Nephron (organoid): Measurements from ENCODE around the gene FIGLA.

Experiments
- H3K27ac Mint-ChIP-seq, 3 experiments: 2 replicates each; pipeline ENCODE4 v1.8.0; 2020; ENCODE audit warnings: mixed read lengths in 3 of 3, mild to moderate bottlenecking in 2 of 3, moderate library complexity in 1 of 3
- H3K27me3 Mint-ChIP-seq: 2 replicates; pipeline ENCODE4 v1.8.0; 2021; ENCODE audit warnings: low read depth, mild to moderate bottlenecking, moderate library complexity, mixed read lengths
- H3K36me3 Mint-ChIP-seq: 2 replicates; pipeline ENCODE4 v1.8.0; 2020; ENCODE audit warnings: low read depth, mixed read lengths
- H3K4me1 Mint-ChIP-seq: 2 replicates; pipeline ENCODE4 v1.8.0; 2020; ENCODE audit warnings: mixed read lengths
- H3K4me3 Mint-ChIP-seq, 3 experiments: 2 replicates each; pipeline ENCODE4 v1.8.0; 2020; ENCODE audit warnings: mild to moderate bottlenecking in 3 of 3, mixed read lengths in 3 of 3, moderate library complexity in 2 of 3
- H3K9me3 Mint-ChIP-seq: 2 replicates; pipeline ENCODE4 v1.8.0; 2020; ENCODE audit warnings: mixed read lengths
- TF ChIP-seq, protein P1 (sequence below), 3 experiments: fragments of 200-600 bp; sonication (generic); IDR thresholded peaks; one replicate each; pipeline ENCODE4 v1.5.0; 2021; ENCODE audit warnings: antibody characterized with exemption in 3 of 3; ENCODE audit not compliant: unreplicated experiment in 3 of 3

Gene FIGLA

GRCh38 chr2:70767699-70768589, 22.5 kb downstream of the FIGLA start, which contains the start of gene ADD2:
Gene ADD2 (minus strand): TSS chr2:70768200. CDS start chr2:70706408, 61,792 bp downstream.
- Mint-ChIP-seq H3K9me3 (no peaks in the 10 kb centered on the region), H3K4me3 (peak within 1 kb of the TSS; percentile 85 to 92 (median 89)), H3K27ac (no peak within 1 kb of the TSS), H3K36me3 (no peaks in the 10 kb centered on the region), H3K27me3 (peaks cover 82% of the 10 kb centered on the region), H3K4me1 (peaks cover 11% of the 10 kb centered on the region)
- TF ChIP-seq, protein P1, sequence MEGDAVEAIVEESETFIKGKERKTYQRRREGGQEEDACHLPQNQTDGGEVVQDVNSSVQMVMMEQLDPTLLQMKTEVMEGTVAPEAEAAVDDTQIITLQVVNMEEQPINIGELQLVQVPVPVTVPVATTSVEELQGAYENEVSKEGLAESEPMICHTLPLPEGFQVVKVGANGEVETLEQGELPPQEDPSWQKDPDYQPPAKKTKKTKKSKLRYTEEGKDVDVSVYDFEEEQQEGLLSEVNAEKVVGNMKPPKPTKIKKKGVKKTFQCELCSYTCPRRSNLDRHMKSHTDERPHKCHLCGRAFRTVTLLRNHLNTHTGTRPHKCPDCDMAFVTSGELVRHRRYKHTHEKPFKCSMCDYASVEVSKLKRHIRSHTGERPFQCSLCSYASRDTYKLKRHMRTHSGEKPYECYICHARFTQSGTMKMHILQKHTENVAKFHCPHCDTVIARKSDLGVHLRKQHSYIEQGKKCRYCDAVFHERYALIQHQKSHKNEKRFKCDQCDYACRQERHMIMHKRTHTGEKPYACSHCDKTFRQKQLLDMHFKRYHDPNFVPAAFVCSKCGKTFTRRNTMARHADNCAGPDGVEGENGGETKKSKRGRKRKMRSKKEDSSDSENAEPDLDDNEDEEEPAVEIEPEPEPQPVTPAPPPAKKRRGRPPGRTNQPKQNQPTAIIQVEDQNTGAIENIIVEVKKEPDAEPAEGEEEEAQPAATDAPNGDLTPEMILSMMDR (IDR thresholded peaks at IDR 0.05; ENCODE audit: unreplicated experiment in 3 of 3) = peak; percentile 23 to 32 (median 30)

DNA sequence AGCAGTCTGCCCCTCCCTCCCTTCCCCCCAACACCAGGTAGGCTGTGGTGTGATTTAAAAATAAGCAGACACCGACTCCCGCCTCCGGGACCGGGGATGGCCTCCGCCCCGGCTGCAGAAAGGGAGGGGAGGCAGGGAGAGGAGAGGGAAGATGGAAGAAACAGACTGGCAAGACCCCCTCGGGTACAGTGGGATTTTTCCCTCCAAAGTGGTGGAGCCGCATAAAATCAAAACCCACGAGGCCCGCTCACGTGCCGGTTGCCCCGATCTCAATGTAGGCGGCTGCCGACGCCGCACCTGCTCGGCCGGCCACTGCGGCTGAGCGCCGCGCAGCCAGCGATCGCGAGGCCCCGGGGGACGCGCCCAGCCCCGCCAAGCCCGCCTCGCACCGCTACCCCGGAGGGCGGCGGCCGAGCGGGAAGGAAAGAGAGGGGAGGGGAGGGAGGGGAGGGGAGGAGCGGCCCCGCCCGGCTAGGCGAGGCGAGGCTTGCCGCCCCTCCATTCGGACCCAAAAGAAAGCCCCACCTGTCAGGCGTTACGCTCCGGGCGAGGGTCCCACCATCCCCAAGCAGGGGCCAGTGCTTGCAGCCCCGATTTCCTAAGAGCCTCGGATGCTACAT, 23.3 kb downstream of the FIGLA start:
- H3K4me1 Mint-ChIP-seq = peaks cover 11% of the 10 kb centered on the region
- H3K27me3 Mint-ChIP-seq = peaks cover 75% of the 10 kb centered on the region
- peak overlapping the region; percentile 80 to 92 (median 84) for H3K4me3 Mint-ChIP-seq
- TF ChIP-seq, protein P1 (IDR thresholded peaks at IDR 0.05; ENCODE audit: unreplicated experiment in 3 of 3) = no peak
- no peaks in the 10 kb centered on the region for H3K9me3 Mint-ChIP-seq
- no peak overlapping the region for H3K27ac Mint-ChIP-seq
- no peaks in the 10 kb centered on the region for H3K36me3 Mint-ChIP-seq

DNA sequence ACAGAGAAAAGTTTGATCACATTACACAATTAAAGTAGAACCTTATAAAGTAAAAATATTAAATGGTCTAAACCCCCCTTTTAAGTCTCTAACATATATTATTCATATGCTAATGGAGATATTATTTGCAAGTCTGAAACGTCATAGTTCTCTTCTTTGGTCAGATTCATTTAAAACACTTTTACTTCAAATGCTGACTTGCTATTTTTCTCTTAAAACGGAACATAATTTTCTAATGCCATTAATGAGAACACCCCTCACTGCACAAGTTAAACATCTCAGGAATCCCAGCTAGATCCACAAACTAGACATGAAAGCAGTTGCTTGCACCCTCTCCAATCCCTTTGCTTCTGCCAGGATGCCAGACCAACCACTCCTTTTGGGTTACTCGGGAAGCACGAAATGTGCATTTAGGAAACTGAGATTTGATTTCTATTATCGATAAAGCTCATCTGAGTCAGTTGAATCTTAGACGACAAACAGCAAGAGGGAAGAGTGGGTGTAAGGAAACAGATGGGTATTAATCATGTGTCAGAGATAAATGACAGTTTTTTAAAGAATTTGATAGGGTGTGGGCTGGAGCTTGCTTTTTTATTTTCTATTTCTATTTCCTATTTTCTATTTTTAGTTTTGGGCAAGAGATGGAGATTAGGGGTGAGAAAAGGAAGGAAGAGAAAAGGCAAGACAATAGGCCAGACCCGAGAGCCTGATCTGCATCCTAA, 23.9 kb downstream of the FIGLA start:
- H3K9me3 Mint-ChIP-seq = no peaks in the 10 kb centered on the region
- H3K27me3 Mint-ChIP-seq = peaks cover 68% of the 10 kb centered on the region
- TF ChIP-seq, protein P1 (IDR thresholded peaks at IDR 0.05; ENCODE audit: unreplicated experiment in 3 of 3) = no peak
- no peak overlapping the region for H3K27ac Mint-ChIP-seq
- peak overlapping the region; percentile 70 to 84 (median 80) for H3K4me3 Mint-ChIP-seq
- peaks cover 11% of the 10 kb centered on the region for H3K4me1 Mint-ChIP-seq
- H3K36me3 Mint-ChIP-seq = no peaks in the 10 kb centered on the region

DNA sequence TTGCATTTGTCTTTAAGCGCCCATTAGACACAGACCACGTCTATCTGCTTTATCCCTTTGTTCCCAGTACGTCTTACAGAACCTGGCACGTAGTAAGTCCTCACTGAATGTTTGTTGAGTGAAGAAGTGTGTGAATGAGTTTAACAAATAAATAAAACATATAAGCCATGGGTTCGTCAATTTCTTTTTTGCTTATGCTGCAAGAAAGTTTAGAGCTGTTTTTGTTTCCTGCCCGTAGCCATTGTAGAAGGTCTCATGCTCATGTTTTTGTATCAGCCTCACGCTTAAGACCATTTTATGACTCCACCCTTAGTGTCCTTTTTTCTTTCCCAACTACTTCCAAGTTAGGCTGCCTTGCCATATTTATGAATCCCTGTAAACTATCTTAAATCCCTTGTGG, 24.9 kb downstream of the FIGLA start:
- Mint-ChIP-seq H3K27ac (no peak overlapping the region), H3K4me3 (no peak overlapping the region), H3K27me3 (peaks cover 60% of the 10 kb centered on the region), H3K36me3 (no peaks in the 10 kb centered on the region), H3K9me3 (no peaks in the 10 kb centered on the region), H3K4me1 (peaks cover 11% of the 10 kb centered on the region)
- TF ChIP-seq, protein P1 (IDR thresholded peaks at IDR 0.05; ENCODE audit: unreplicated experiment in 3 of 3) = no peak

GRCh38 chr2:70759446-70759845, 31.0 kb downstream of the FIGLA start:
- Mint-ChIP-seq H3K4me3 (no peak overlapping the region), H3K27me3 (peaks cover 23% of the 10 kb centered on the region), H3K27ac (no peak overlapping the region), H3K4me1 (no peaks in the 10 kb centered on the region), H3K36me3 (no peaks in the 10 kb centered on the region), H3K9me3 (no peaks in the 10 kb centered on the region)
- TF ChIP-seq, protein P1 (IDR thresholded peaks at IDR 0.05; ENCODE audit: unreplicated experiment in 3 of 3) = no peak
